Measurements from ENCODE around the gene KHK. TPM values are rescaled to one million over a fixed set of nuclear protein-coding genes. Genes with fewer than 3 reads are reported as not detected.
"Not testable (repeated sequence)": the region's sequence is repeated elsewhere in the genome, so short reads cannot be mapped to it uniquely, and the experiment has no call there.

KHK gene
- total RNA-seq, 2 donors from 2014 or later, result 0.91 to 7.0 TPM

GRCh38 chr2:27105981-27106380, 19.4 kb downstream of the KHK start:
- intact Hi-C loops (cut with DNase I), result no loop called here
- H3K27ac ChIP-seq, result no peak overlapping the region
- H3K4me3 ChIP-seq, result no peak overlapping the region
- 65% methylated on average over 3 of the region's 3 CpGs for WGBS
- no peaks in the 10 kb centered on the region for H3K9me3 ChIP-seq
- H3K36me3 ChIP-seq, result no peaks in the 10 kb centered on the region
- H3K4me1 ChIP-seq (replicated peaks), result no peaks in the 10 kb centered on the region
- no peaks in the 10 kb centered on the region for H3K27me3 ChIP-seq (replicated peaks; ENCODE audit: insufficient read depth)
- DNase-seq (ENCODE audit: low spot score), result no peak
- no peak for TF ChIP-seq POLR2AphosphoS5 (IDR thresholded peaks at IDR 0.05)
- TF ChIP-seq POLR2A (IDR thresholded peaks at IDR 0.05), result no peak
- TF ChIP-seq CTCF (IDR thresholded peaks at IDR 0.05), result no peak

- Histone ChIP-seq H3K9me3 (no peaks in the 10 kb centered on the region), H3K4me1 (replicated peaks) (no peaks in the 10 kb centered on the region), H3K4me3 (no peak overlapping the region), H3K27ac (no peak overlapping the region), H3K36me3 (no peaks in the 10 kb centered on the region), H3K27me3 (replicated peaks; ENCODE audit: insufficient read depth) (no peaks in the 10 kb centered on the region)
- TF ChIP-seq POLR2AphosphoS5 (IDR thresholded peaks at IDR 0.05) (no peak), CTCF (IDR thresholded peaks at IDR 0.05) (no peak)
- DNase-seq (ENCODE audit: low spot score), result no peak
- intact Hi-C loops (cut with DNase I), result no loop called here
- WGBS, result 89% methylated on average over 2 of the region's 2 CpGs
These were observed 21.6 kb downstream of the KHK start for GRCh38 chr2:27108221-27108620.

DNA sequence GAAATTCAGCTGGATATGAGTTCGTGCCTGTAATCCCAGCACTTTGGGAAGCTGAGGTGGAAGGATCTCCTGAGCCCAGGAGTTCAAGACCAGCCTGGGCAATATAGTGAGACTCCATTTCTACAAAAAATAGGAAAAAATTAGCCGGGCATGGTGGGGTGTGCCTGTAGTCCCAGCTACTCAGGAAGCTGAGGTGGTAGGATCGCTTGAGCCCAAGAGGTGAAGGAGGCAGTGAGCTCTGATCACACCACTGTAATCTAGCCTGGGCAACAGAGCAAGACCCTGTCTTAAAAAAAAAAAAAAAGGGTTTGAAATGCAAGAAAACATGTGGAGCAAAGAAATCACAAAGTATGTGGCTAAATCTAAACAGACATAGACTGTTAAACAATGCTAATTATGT, 22.5 kb downstream of the KHK start:
- no peak for TF ChIP-seq POLR2A (IDR thresholded peaks at IDR 0.05)
- no peak for TF ChIP-seq POLR2AphosphoS5 (IDR thresholded peaks at IDR 0.05)
- TF ChIP-seq CTCF (IDR thresholded peaks at IDR 0.05), result no peak
- intact Hi-C loops (cut with DNase I), result no loop called here

DNA sequence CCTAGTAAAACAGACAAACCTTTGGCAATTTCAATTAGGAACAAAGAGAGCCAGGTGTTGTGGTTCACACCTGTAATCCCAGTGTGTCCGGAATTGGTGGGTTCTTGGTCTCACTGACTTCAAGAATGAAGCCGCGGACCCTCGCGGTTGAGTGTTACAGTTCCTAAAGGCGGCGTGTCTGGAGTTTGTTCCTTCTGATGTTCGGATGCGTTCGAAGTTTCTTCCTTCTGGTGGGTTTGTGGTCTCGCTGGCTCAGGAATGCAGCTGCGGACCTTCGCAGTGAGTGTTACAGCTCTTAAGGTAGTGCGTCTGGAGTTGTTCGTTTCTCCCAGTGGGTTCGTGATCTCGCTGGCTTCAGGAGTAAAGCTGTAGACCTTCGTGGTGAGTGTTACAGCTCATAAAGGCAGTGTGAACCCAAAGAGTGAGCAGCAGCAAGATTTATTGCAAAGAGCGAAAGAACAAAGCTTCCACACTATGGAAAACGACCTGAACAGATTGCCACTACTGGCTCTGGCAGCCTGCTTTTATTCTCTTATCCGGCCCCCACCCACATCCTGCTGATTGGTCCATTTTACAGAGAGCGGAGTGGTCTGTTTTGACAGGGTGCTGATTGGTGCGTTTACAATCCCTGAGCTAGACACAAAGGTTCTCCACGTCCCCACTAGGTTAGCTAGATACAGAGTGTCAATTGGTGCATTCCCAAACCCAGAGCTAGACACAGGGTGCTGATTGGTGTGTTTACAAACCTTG, 24.2 kb downstream of the KHK start:
- H3K27ac ChIP-seq; H3K4me1 ChIP-seq (replicated peaks); DNase-seq (ENCODE audit: low spot score); H3K27me3 ChIP-seq (replicated peaks; ENCODE audit: insufficient read depth); intact Hi-C loops (cut with DNase I); H3K36me3 ChIP-seq; H3K9me3 ChIP-seq; H3K4me3 ChIP-seq: not testable (repeated sequence)
- 69% methylated on average over 24 of the region's 24 CpGs for WGBS

More for the DNA sequence above, 22.5 kb downstream of the KHK start:
- H3K27me3 ChIP-seq (replicated peaks; ENCODE audit: insufficient read depth), result no peaks in the 10 kb centered on the region
- H3K9me3 ChIP-seq, result no peaks in the 10 kb centered on the region
- no peaks in the 10 kb centered on the region for H3K36me3 ChIP-seq
- H3K27ac ChIP-seq, result no peak overlapping the region
- H3K4me1 ChIP-seq (replicated peaks), result no peaks in the 10 kb centered on the region
- H3K4me3 ChIP-seq, result no peak overlapping the region
- WGBS, result 94% methylated on average over 3 of the region's 3 CpGs
- DNase-seq (ENCODE audit: low spot score), result no peak

DNA sequence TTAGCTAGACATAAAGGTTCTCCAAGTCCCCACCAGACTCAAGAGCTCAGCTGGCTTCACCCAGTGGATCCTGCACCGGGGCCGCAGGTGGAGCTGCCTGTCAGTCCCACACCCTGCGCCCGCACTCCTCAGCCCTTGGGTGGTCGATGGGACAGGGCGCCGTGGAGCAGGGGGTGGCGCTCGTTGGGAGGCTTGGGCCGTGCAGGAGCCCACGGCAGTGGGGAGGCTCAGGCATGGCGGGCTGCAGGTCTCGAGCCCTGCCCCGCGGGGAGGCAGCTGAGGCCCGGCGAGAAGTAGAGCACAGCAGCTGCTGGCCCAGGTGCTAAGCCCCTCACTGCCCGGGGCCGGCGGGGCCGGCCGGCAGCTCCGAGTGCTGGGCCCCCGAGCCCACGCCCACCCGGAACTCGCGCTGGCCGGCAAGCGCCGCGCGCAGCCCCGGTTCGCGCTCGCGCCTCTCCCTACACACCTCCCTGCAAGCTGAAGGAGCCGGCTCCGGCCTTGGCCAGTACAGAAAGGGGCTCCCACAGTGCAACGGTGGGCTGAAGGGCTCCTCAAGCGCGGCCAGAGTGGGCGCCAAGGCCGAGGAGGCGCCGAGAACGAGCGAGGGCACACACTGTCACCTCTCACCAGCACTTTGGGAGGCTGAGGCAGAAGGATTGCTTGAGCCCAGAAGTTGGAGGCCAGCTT, 25.0 kb downstream of the KHK start:
- H3K4me3 ChIP-seq; intact Hi-C loops (cut with DNase I): not testable (repeated sequence)
- WGBS, result 96% methylated on average over 44 of the region's 49 CpGs

DNA sequence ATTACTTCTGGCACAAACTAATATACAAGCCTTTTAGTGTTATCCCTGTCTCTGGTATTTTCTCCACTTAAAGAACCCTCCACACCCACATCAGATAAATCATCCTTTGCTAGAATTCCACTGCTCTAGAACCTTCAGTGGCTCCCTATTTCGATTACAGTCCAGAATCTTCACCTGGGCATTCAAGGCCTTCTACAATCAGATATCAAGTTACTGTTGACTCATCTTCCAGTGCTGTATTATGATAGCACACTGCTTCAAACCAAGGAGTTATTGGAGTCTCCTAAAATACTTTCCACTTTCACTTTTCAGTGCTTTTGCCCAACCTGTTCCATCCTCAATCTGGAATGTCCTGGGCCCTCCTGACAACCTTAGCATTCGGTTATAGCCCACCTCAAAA, 28.9 kb downstream of the KHK start:
- no peaks in the 10 kb centered on the region for H3K36me3 ChIP-seq
- peaks cover 3% of the 10 kb centered on the region for H3K4me1 ChIP-seq (replicated peaks)
- H3K9me3 ChIP-seq, result no peaks in the 10 kb centered on the region
- H3K27ac ChIP-seq, result no peak overlapping the region
- no peak for TF ChIP-seq CTCF (IDR thresholded peaks at IDR 0.05)
- no peak for TF ChIP-seq POLR2AphosphoS5 (IDR thresholded peaks at IDR 0.05)
- no peak for TF ChIP-seq POLR2A (IDR thresholded peaks at IDR 0.05)
- WGBS, result 69% methylated on average over 2 of the region's 2 CpGs
- DNase-seq (ENCODE audit: low spot score), result no peak
- no peak overlapping the region for H3K4me3 ChIP-seq
- intact Hi-C loops (cut with DNase I), result no loop called here
- H3K27me3 ChIP-seq (replicated peaks; ENCODE audit: insufficient read depth), result no peaks in the 10 kb centered on the region

More for the DNA sequence above, 25.0 kb downstream of the KHK start:
- not testable (repeated sequence) for DNase-seq (ENCODE audit: low spot score); H3K27ac ChIP-seq; H3K4me1 ChIP-seq (replicated peaks); H3K27me3 ChIP-seq (replicated peaks; ENCODE audit: insufficient read depth); H3K9me3 ChIP-seq; H3K36me3 ChIP-seq

All from prostate gland (tissue), 2 donors.